Endometrial microvascular endothelial cells (primary cell): ENCODE results near the gene PAX2. TPM values are rescaled to one million over a fixed set of nuclear protein-coding genes. Genes with fewer than 3 reads are reported as not detected.

Source experiments
- in situ Hi-C: cut with HindIII; loops from 2 replicates; pipeline ENCODE4 v1.10.0; 2017; ENCODE audit warnings: low sequenced_read_pairs, low pct_unique_long_range_greater_than_20kb; ENCODE audit errors: inconsistent ontology term
- total RNA-seq: library from RNA; depleted of rRNA; stranded (reverse); fragments of >200 nt; gene quantifications from one replicate; pipeline ENCODE4 v1.2.3, GENCODE V29; 2015; ENCODE audit errors: inconsistent ontology term

PAX2 gene
- total RNA-seq, 1 donor from 2014 or later: not detected

DNA sequence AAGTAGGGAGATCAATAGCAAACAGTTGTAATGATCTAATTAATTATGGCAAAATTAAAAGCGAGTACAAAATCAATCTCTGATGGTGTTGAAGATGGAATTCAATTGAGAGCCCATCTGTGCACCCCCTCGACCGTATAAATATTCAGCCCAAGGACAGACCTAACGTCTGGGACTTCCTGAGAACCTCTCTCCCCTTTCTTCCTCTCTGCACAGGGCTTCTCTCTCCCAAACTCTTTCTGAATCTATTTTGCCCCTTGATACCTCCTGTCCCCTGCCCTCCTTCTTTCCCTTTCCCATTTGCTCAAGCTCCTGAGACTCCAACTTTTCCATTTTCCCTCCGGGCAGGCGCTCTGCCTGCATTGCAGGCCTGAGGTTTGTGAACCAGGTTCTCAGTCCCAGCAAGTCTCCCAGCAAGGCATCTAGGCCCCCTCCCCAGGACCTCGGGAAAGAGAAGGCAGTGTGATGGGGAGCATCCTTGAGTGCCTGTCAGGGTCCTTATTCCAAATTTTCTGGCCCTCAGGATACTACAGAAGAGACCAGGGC lies 8.5 kb upstream of the PAX2 start:
- in situ Hi-C loops: no loop called here

DNA sequence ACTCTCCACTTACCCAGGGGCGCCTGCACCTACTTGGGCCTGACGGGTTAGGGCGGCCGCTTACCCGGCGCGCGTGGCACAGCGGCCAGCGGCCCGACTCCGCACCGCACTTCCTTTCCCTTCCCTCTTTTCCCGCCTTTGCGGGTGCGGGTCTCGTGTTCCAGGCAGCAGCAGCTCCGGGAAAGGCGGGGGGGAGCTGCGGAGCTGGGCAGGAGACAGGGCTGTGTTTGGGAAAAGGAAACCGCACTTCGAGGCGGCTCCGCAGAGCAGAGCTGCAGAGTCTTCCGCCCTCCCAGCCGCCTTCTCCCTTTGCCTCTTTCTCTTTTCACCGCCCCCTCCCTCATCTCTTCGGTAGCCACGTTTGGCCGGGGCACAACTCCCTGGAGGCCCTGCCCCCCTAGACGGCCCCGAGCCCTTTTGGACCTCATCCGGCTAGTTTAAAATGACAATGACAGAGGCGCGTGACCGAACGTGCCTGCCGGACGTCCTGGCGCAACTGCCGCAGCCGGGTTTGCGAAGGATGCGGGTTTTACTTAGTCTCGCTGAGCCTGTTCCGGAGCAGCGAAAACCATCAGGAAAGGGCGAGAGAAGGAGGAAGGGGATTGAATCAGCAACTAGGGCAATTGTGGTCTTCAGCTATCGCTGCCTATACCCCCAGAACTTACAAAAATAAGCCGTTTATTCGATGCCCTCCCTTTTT lies 7.9 kb upstream of the PAX2 start:
- in situ Hi-C loops: no loop called here

DNA sequence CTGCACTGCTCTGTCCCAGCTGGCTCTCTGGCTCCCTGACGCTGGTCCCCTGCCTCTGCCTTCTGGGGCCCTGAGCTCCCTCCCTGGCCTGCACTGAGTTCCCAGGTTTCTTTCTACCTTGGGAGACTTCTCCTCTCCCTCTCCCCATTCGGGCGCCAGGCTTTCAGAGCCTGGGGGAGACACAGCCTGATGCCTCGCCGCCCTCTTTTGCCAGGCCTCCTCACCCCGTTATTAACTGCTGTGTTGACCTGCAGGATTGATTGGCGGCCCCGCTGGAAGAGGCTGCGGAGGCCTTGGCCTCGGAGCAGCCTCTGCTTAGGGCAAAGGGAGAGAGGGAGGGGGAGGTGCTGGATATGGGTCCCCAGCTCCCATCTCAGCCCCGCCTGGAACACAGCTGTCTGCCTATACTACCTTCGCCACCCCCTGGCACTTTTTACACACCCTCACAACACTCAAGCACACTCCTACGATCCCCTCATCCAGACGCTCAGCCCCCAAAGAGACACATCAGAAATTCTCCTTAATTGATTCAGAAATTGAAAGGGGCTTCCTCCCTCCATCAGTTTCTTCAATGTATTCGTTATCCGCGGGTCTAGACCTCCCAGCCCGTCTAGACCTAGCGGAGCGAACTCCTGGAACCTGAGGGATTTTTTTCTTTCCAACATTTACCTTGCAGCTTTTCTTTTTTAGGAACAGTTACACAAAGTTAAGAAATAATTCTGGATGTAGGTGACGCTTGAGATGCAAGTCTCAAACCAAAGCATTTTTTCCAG lies 7.1 kb upstream of the PAX2 start:
- in situ Hi-C loops: no loop called here

DNA sequence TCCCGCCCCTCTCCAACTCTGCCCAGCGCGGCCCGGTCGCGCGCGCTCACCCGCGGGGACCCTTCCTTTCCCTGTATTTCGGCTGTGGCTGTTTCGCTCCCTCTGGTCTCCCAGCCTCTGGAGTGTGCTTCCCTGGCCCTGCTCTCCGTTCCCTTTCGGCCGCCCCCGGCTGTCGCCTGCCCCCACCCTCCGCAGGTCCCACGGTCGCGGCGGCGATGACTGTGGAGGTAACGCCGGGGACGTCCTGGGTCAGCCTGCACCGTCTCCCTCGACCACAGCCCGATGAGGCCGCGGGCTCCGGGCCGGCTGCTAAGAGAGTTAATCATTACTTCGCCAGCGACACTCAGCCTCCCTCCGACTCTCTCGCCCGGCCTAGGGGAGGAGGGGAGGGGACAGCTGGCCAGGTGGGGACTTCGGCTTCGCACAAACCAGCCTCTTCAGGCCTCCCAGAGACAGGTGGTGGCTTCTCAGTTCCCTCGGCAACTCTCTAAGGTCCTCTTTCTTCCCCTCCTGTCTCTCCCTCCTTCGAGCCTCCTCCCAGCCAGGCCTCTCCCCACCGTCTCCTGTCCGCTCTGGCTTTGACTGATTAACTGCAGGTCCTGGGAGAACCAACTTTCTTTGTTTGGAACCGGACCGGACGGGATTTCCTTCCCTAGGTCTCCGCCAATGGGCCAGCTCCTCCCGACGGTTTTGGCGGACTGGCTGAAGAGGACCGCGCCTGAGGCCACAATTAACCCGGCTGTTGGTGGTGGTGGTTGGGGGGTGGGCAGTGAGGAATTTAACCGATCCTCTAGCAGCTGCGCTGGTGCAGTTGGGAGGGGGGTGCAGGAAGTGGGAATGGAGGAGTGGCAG lies 5.6 kb upstream of the PAX2 start:
- in situ Hi-C loops: no loop called here

DNA sequence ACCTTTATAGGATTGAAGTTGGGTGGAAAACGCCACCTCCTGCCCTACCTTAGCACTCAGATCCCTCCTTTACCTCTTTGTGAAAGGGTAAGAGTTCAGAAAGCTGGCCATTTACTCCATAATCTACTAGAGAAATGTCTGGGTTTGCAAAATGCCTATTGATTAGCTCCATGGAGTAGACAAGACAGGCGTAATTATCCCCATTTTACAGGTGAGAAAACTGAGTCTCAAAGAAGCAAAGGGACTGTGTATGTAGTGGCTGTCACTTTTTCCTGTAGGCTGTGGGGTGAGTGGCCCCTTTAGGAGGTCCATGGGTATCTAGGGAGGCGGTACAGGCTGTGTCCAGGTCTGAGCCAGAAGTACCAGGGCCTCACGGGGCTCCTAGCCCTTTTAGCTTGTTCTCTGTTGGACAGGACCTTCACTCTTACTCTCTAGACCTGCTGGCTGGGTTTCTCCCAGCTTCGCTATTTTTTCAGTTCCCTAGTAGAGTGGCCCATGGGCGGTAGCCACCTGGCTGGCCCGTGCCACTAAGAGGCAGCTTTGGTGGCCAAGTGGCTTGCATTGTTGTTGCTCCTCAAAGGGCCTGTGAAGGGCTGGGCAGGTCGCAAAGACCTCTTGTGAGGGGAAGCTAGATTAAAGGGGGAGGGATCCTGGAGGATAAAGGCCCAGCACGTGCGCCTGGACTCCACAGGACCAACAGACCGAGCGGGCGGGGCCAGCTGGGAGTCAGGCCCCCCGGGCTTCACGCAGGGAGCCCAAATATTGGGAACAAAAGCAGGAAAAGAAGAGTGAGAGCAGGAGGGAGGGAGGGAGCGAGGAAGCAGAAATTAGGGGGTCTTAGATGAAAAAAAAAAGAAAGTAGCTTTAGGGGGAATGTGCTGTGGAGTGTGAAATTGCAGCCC lies 4.7 kb upstream of the PAX2 start:
- in situ Hi-C loops: no loop called here

DNA sequence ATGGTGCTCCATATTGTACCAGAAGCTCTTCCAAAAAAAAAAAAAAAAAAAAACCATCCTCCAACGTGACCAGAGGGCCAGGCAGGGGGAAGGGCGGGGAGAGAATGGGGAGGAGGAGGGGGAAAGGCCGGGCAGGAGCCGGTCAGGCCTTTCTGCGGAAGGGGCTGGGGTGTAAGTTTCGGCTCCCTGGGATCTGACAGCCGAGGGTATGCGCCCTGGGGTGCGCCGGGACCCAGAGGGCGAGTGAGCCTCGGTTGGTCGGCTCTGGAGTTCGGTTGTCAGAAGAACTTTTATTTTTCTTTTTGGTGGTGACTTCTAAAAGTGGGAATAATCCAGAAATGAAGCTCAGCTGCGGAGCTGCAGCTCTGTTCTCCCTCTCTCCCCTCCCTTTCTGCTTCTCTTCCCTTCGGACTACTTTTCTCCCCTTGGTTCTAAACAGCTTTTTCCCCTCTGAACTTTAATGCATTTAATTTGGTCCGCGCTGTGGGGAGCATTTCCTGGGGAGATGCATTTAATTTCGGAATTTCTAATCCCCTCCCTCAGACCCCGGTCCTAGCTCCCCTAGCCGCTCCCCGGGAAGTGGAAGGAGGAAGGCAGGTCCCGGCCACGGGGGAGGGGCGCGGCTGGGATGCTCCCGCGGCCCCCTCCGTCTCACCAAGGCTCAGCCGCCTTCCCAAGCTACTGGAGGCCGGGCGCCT lies 3.9 kb upstream of the PAX2 start:
- in situ Hi-C loops: no loop called here

DNA sequence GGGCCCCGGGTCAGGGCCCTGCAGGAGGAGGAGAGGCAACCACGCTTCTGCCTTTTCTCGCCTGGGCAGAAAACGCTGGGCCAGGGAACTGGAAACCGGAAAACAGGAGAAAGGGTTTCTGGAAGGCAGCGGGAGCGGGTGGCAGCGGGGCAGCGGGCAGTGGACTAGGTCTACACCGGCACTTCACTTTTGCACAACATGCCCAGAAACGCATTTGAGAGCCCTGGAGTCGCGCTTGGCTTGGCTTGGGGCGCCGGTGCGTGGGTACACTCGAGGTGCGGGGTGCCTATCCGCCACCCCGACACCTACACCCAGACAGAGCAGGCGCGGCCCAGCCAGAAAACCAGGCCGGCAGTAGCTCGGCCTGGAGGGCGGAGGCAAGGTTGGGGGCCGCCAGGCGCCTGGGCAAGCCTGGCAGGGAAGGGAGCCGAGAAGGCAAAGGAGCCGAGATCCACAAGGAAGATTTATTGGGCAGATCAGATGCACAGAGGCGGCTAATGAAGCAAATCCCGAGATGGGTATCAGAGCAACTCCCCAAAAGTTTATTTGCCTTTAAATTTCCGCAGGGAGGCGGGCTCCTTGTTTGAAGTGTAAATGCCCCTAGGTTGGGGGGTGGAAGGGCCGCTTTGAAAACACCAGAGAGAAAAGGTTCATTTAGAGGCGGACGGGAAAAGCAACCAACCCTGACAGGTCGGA lies 3.2 kb upstream of the PAX2 start:
- in situ Hi-C loops: no loop called here

DNA sequence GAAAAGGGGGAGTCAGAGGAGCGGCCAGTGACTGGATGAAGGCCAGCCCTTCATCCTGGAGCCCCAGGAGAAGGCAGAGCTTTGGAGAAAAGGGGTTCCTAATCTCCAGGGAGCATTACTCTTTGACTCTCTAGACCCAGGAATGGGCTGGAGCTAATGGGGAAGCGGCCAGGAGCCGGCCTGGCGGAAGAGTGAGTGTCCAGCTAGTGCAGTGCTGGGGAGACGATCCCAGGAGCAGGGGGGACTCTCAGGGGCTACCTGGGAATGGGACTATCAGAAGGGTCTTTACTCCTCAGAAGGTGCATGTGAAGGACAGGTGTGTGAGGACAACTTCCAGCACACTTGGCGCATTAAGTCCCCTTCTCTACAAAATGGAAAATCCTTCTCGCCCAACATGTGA lies 2.4 kb upstream of the PAX2 start:
- in situ Hi-C loops: no loop called here

DNA sequence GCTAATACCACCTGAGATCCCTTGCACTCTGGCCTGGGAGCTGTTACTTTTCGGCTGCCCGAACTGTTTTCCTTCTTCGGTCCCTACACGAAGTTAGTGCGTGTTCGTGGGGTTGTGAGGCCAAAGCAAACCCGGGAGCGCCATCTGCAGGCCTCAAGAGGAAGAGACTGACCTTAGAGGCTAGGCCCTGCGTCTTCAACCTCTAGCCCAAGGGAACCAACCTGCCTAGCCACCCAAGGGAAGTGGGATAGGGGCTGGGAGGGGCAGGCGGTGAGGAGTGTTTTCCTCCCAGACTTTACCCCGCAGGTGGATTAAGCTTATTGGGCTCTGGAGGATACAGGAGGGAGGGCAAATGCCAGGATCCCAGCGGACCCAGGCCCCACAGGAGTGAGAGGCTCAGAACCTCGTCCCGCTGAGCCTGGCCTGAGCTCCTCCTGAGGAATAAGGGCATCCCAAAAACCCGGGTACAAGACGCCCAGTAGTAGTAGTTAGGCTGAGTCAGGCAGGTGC lies 1.7 kb upstream of the PAX2 start:
- in situ Hi-C loops: no loop called here

DNA sequence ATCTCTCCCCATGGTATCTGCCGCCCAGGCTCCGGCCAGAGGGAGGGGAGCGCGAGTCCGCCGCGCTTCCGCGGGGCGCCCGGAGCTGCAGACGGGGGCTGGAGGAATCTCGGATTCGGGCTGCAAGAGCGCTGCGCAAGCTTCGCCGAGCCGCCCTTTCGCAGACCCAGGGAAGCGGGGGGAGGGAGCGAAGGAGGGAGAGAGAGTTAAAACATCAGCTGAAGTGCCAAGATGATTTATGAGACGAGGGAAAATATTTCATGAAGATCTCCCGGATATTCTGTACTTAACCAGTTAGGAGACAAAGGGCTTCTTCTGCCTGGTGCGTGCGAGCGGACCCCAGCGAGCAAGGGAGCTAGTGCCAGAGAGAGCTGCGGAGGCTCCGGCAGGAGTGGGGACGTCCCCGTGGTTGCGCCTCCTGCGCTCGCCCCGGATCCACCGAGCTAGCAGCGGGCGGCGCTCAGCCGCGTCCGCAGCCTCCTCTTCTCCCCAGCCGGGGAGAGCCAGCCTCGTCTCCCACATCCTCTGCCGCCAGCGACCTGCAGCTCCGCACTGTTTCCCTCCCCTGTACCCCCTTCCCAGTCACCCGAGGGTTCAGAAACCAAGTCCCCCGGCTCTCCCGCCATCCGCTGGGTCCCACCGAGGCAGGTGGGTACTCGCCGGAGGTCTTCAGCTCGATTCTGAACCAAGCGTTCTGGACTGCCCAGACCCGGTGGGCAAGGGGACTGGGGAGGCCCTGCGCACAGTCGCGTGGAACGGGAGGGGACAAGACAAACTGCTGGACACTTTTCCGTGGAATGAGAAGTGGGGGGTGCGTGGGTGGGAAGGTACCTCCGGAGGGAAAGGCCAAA lies 1.0 kb upstream of the PAX2 start:
- in situ Hi-C loops: no loop called here

DNA sequence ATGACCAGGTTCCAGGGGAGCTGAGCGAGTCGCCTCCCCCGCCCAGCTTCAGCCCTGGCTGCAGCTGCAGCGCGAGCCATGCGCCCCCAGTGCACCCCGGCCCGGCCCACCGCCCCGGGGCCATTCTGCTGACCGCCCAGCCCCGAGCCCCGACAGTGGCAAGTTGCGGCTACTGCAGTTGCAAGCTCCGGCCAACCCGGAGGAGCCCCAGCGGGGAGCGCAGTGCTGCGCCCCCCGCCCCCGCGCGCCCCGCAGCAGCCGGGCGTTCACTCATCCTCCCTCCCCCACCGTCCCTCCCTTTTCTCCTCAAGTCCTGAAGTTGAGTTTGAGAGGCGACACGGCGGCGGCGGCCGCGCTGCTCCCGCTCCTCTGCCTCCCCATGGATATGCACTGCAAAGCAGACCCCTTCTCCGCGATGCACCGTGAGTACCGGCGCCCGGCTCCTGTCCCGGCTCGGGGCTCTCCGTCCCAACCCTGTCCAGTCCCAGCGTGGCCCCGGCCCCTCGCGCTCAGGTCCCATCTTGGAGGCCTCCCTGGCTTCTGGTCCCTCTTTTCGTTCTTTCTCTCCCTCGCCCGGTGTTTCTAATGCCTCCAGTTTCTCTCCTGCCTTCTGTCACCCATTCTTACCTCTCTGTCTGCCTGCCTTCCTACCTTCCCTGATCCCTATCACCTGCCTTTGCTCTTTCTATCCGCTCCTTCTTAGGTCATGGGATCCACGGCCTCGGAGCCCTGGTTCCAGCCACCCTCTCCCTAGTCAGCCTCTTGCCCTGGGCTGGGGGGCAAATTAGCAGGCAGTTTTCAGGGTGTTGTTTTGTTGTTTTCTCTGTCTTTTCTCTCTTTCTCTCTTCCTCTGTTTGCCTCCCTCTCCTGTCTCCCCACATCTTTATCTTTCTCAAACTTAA lies 751 bp downstream of the PAX2 start:
- in situ Hi-C loops: no loop called here

DNA sequence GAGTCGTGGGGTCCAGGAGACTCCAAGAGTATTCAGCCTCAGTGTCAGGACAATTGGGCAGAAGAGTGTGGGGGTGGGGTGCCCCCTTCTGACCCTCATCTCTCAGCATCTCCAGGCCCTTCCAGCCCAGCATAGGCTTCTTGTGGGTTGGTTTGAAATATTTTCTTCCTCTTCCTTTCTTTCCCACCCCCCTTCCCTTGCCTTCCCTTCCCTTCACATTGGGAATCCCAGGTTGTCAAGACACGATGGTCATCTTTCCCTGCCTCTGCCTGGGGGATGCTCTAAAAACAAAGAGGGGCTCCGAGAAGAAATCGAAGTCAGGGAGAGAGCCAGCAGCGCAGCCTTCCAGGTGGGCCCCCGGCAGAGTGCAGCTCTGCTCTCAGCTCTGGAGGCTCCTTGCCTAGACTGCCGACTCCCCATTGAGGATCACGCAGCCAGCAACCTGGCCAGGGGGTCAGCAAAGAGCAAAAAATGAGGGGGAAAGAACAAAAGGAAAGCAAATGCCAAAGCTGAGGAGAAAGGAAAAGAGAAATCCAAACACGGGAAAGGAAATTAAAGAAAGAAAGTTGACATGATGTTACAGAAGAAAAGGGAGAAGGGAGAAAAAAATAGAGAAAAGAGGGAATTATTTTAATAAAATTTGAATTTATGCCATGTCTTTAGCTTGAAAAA lies 1.5 kb downstream of the PAX2 start:
- in situ Hi-C loops: no loop called here

DNA sequence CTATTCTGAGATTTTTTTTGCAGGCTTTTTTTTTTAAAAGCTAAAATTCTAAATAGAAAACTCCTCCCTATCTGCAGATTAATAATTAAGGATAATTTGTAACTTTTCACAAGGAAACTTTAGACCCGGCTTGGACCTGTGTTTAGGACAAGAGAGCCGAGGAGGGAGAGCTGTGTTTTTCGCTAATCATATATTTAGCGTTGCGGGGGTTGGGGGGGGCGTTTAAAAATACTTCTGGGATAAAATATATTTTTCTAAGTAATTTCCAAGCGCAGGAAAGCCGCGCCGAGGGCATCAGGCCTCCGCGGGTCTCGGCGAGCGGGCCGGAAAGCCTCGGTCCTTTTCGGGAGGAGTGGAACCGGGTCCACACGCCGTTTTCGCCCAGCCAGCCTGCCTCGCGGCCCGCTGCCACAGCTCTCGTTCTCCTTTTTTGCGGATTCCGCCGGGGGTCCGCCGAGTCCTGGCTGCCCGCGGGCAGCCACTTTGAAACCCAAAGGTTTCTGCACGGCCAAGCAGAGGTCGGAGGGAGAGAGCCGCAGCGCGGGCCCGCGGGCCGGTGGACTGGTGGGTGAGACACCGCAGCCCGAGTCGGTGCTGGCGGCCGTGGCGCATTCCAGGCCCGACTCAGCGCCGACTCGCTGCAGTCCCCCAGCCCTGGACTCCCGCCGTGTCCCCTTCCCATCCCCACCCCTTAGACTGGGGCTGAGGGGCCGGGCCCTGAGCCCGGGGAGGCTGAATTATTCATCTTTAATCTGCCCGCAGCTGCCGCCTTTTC lies 2.3 kb downstream of the PAX2 start:
- in situ Hi-C loops: no loop called here
